ENCODE data around the gene HOMER2. TPM values are rescaled to one million over a fixed set of nuclear protein-coding genes. Genes with fewer than 3 reads are reported as not detected.

HOMER2 gene
- total and polyA plus RNA-seq, 4 donors: 22.4 to 36.0 (median 27.8) TPM

DNA sequence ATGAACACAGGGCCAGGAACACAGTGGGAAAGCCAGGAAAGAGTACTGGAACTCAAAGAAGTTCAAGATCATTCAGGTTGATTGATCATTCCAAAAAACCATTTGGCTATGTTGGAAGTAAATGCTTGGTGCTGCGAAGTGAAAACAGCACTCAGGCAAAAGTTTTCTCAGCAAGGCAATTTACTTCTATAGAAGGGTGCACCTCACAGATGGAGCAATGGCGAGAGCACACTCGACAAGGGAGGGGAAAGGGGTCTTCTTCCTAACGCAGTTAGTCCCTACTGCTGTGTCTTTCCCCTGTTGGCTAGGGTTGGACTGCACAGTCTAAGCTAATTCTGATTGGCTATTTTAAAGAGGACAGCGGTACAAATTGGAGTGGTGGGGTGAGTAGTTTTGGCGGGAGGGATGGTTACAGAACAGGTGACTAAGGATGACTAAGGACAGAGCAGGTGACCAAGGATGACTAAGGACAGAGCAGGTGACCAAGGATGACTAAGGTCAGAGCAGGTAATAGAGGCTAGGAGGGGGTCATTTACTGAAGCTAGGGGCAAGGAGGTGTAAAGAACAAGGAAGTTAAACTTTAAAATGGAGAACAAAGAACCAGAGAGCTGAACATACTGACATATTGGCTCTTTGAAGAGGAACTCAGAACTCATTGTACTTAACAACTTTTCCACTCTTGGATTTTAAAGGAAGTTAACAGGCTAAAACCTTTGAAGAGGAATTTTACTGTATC is 43.3 kb downstream of the HOMER2 start:
- WGBS (ENCODE audit: insufficient coverage): 96% methylated on average over 6 of the region's 6 CpGs
- no peaks in the 10 kb centered on the region for H3K9me3 ChIP-seq (ENCODE audit: control insufficient read depth, insufficient read depth, low read length)
- no peak overlapping the region for H3K4me3 ChIP-seq (ENCODE audit: low read depth, low read length)
- DNase-seq (ENCODE audit: low read depth in 4 of 6, low spot score in 6 of 6): no peak
- H3K27me3 ChIP-seq (ENCODE audit: control insufficient read depth, insufficient read depth, low read length): no peaks in the 10 kb centered on the region
- H3K27ac ChIP-seq (ENCODE audit: low read depth, low read length): no peak overlapping the region
- H3K4me1 ChIP-seq (ENCODE audit: control insufficient read depth, insufficient read depth, low read length): no peaks in the 10 kb centered on the region
- H3K36me3 ChIP-seq (ENCODE audit: control insufficient read depth, insufficient read depth, low read length): no peaks in the 10 kb centered on the region

DNA sequence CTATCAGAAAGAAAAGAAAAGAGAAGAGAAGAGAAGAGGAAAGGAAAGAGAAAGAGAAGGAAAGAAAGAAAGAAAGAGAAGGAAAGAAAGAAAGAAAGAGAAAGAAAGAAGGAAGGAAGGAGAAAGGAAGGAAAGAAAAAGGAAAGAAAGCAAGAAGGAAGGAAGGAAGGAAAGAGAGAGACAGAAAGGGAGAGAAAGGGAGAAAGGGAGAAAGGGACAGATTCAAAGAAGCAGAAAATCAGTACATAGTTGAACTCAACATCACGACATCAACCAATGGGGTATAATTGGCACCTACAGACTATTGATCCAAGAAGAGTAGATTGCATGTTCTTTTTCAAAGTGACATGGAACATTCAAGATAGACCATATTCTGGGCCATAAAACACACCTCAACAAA is 45.2 kb downstream of the HOMER2 start:
- no peaks in the 10 kb centered on the region for H3K4me1 ChIP-seq (ENCODE audit: control insufficient read depth, insufficient read depth, low read length)
- no peaks in the 10 kb centered on the region for H3K27me3 ChIP-seq (ENCODE audit: control insufficient read depth, insufficient read depth, low read length)
- H3K36me3 ChIP-seq (ENCODE audit: control insufficient read depth, insufficient read depth, low read length): no peaks in the 10 kb centered on the region
- H3K27ac ChIP-seq (ENCODE audit: low read depth, low read length): no peak overlapping the region
- no CpG with 5 or more reads among the region's 1 CpG for WGBS (ENCODE audit: insufficient coverage)
- no peak for DNase-seq (ENCODE audit: low read depth in 4 of 6, low spot score in 6 of 6)
- no peak overlapping the region for H3K4me3 ChIP-seq (ENCODE audit: low read depth, low read length)
- H3K9me3 ChIP-seq (ENCODE audit: control insufficient read depth, insufficient read depth, low read length): no peaks in the 10 kb centered on the region

DNA sequence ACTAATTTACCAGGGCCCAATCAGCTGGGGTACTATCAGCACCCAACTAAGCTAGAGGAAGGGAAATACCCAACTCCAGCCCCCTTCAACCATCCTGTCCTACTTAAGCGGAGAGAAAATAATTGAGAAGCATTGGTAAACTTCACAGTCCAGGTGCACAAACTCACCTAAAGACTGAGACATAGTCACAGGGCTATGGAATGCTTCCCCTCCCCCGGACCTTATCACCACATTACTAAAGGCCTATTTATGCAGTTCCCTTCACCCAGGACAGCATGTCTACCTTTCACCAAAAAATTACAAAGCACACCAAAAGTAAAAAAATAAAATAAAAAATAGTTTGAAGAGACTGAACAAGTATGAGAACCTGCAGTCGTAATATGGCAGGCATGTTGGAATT is 47.9 kb downstream of the HOMER2 start:
- no peak overlapping the region for H3K27ac ChIP-seq (ENCODE audit: low read depth, low read length)
- H3K27me3 ChIP-seq (ENCODE audit: control insufficient read depth, insufficient read depth, low read length): no peaks in the 10 kb centered on the region
- no peak for DNase-seq (ENCODE audit: low read depth in 4 of 6, low spot score in 6 of 6)
- H3K36me3 ChIP-seq (ENCODE audit: control insufficient read depth, insufficient read depth, low read length): no peaks in the 10 kb centered on the region
- no peaks in the 10 kb centered on the region for H3K4me1 ChIP-seq (ENCODE audit: control insufficient read depth, insufficient read depth, low read length)
- H3K9me3 ChIP-seq (ENCODE audit: control insufficient read depth, insufficient read depth, low read length): no peaks in the 10 kb centered on the region
- H3K4me3 ChIP-seq (ENCODE audit: low read depth, low read length): no peak overlapping the region
- WGBS (ENCODE audit: insufficient coverage): 83% methylated on average over 1 of the region's 3 CpGs

DNA sequence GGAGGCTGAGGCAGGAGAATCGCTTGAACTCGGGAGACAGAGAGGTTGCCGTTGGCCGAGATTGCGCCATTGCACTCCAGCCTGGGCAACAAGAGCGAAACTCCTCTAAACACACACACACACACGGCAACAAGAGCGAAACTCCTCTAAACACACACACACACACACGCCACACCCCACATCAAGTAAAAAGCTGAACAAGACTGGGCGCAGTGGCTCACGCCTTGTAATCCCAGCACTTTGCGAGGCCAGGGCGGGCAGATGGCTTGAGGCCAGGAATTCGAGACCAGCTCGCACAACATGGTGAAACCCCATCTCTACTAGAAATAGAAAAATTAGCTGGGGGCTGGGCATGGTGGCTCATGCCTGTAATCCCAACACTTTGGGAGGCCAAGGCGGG is 49.0 kb downstream of the HOMER2 start:
- no peaks in the 10 kb centered on the region for H3K4me1 ChIP-seq (ENCODE audit: control insufficient read depth, insufficient read depth, low read length)
- 95% methylated on average over 9 of the region's 16 CpGs for WGBS (ENCODE audit: insufficient coverage)
- no peak overlapping the region for H3K27ac ChIP-seq (ENCODE audit: low read depth, low read length)
- H3K27me3 ChIP-seq (ENCODE audit: control insufficient read depth, insufficient read depth, low read length): no peaks in the 10 kb centered on the region
- no peaks in the 10 kb centered on the region for H3K9me3 ChIP-seq (ENCODE audit: control insufficient read depth, insufficient read depth, low read length)
- H3K36me3 ChIP-seq (ENCODE audit: control insufficient read depth, insufficient read depth, low read length): no peaks in the 10 kb centered on the region
- no peak overlapping the region for H3K4me3 ChIP-seq (ENCODE audit: low read depth, low read length)
- DNase-seq (ENCODE audit: low read depth in 4 of 6, low spot score in 6 of 6): no peak

DNA sequence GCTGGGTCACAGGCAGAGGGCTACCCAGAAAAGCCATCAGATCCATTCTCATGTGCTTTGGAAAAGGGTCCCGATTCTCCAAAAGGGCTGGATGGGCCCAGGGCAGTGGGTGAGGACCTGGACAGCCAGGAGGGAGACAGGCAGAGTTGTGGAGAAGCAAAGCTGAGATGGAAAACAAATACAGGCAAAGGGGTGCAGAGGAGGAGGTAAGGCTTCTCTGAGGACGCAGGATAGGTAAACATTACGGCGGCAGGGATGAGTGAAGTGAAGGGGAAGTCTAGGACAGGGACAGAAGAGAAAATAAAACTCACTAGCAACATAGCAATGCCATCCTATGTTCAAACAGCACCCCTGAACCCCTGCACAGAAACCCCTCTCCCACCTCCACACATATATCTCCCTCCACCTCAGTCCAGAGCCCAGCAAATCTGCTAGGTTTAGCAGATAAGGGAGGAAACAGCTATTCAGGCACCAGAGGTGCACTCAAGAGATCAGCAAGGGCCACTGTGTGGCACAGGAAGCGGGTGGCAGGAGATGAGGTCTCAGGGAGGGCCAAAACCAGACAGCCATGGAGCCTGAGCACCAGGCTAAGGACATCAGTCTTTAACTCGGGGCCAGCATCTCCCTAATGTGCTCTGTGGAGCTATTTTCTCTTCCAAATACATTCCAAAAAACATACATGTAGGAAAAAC is 51.3 kb downstream of the HOMER2 start:
- Histone ChIP-seq H3K4me1 (ENCODE audit: control insufficient read depth, insufficient read depth, low read length) (peaks cover 3% of the 10 kb centered on the region), H3K27ac (ENCODE audit: low read depth, low read length) (no peak overlapping the region), H3K27me3 (ENCODE audit: control insufficient read depth, insufficient read depth, low read length) (no peaks in the 10 kb centered on the region), H3K4me3 (ENCODE audit: low read depth, low read length) (no peak overlapping the region), H3K9me3 (ENCODE audit: control insufficient read depth, insufficient read depth, low read length) (no peaks in the 10 kb centered on the region), H3K36me3 (ENCODE audit: control insufficient read depth, insufficient read depth, low read length) (no peaks in the 10 kb centered on the region)
- 78% methylated on average over 5 of the region's 6 CpGs for WGBS (ENCODE audit: insufficient coverage)
- DNase-seq (ENCODE audit: low read depth in 4 of 6, low spot score in 6 of 6): no peak

DNA sequence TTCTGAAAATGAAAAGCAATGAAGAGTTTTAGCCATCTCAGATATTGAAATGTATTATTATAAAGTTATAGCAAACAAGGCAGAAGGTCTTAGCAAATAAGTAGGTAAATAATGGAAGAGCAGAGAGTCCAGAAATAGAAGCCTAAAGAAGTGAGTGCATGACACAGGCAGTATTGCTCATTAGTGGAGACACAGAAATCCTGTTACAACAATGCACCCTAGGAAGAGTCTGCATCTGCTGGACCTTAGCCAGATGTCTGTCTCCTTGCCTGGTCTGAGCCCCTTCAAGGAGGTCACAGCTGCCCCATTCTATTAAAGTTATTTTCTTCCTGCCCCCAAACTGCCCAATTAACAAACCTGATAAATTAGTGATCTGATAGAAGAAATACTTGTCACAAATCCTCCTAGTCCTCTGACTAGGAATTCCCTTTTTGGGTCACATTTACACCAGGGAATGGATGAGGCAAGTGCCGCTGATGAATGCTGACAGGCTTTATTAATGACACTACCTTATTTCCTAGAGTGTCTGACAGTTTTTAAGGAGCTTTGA is 51.9 kb downstream of the HOMER2 start:
- Histone ChIP-seq H3K27me3 (ENCODE audit: control insufficient read depth, insufficient read depth, low read length) (no peaks in the 10 kb centered on the region), H3K36me3 (ENCODE audit: control insufficient read depth, insufficient read depth, low read length) (no peaks in the 10 kb centered on the region), H3K4me1 (ENCODE audit: control insufficient read depth, insufficient read depth, low read length) (peaks cover 9% of the 10 kb centered on the region), H3K27ac (ENCODE audit: low read depth, low read length) (no peak overlapping the region), H3K4me3 (ENCODE audit: low read depth, low read length) (no peak overlapping the region), H3K9me3 (ENCODE audit: control insufficient read depth, insufficient read depth, low read length) (no peaks in the 10 kb centered on the region)
- no peak for DNase-seq (ENCODE audit: low read depth in 4 of 6, low spot score in 6 of 6)
- WGBS (ENCODE audit: insufficient coverage): no CpG with 5 or more reads among the region's 1 CpG

DNA sequence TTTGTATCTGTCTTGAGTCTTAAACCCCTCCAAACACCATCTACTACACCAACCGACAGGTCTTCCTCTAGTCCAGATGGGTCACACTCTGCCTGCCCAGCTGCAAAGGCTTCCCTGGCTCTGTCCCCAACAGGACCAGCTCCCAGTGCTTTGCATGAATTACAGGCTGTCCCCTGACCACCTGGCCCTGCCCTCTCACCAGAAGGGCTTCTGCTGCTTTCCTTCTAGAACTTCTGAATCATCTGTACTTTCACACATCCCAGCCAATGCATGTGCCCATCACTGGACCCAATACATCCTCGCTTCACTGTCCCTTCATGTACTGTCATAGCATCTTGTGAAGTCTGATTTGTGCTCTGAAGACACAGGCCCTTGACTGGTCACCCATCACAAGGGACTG is 53.6 kb downstream of the HOMER2 start:
- Histone ChIP-seq H3K27me3 (ENCODE audit: control insufficient read depth, insufficient read depth, low read length) (no peaks in the 10 kb centered on the region), H3K4me1 (ENCODE audit: control insufficient read depth, insufficient read depth, low read length) (peaks cover 13% of the 10 kb centered on the region), H3K36me3 (ENCODE audit: control insufficient read depth, insufficient read depth, low read length) (no peaks in the 10 kb centered on the region), H3K9me3 (ENCODE audit: control insufficient read depth, insufficient read depth, low read length) (no peaks in the 10 kb centered on the region), H3K4me3 (ENCODE audit: low read depth, low read length) (no peak overlapping the region), H3K27ac (ENCODE audit: low read depth, low read length) (no peak overlapping the region)
- DNase-seq (ENCODE audit: low read depth in 4 of 6, low spot score in 6 of 6): no peak
- 81% methylated on average over 2 of the region's 2 CpGs for WGBS (ENCODE audit: insufficient coverage)

DNA sequence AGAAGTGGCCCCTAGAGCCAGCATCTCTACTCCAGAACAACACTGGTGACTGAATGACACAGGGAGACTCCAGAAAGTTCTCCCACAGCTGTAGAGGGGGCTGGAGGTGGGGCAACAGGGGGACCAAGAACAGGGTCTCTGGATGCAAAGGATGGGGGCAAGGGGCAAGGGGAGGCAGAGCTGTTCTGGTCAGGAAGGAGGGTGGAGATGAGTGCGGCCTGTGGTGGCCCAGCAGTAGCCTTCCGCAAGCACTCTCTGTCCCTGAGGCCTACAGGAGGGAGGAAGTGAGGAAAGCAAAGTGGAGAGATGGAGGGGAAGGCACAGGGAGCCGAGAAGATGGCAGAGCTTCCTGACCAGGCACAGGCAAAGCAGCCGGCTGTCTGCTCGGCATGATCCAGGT is 56.5 kb downstream of the HOMER2 start:
- H3K4me1 ChIP-seq (ENCODE audit: control insufficient read depth, insufficient read depth, low read length): peaks cover 13% of the 10 kb centered on the region
- H3K9me3 ChIP-seq (ENCODE audit: control insufficient read depth, insufficient read depth, low read length): no peaks in the 10 kb centered on the region
- H3K36me3 ChIP-seq (ENCODE audit: control insufficient read depth, insufficient read depth, low read length): no peaks in the 10 kb centered on the region
- H3K4me3 ChIP-seq (ENCODE audit: low read depth, low read length): no peak overlapping the region
- no peak for DNase-seq (ENCODE audit: low read depth in 4 of 6, low spot score in 6 of 6)
- H3K27me3 ChIP-seq (ENCODE audit: control insufficient read depth, insufficient read depth, low read length): no peaks in the 10 kb centered on the region
- WGBS (ENCODE audit: insufficient coverage): 100% methylated on average over 5 of the region's 5 CpGs
- no peak overlapping the region for H3K27ac ChIP-seq (ENCODE audit: low read depth, low read length)

DNA sequence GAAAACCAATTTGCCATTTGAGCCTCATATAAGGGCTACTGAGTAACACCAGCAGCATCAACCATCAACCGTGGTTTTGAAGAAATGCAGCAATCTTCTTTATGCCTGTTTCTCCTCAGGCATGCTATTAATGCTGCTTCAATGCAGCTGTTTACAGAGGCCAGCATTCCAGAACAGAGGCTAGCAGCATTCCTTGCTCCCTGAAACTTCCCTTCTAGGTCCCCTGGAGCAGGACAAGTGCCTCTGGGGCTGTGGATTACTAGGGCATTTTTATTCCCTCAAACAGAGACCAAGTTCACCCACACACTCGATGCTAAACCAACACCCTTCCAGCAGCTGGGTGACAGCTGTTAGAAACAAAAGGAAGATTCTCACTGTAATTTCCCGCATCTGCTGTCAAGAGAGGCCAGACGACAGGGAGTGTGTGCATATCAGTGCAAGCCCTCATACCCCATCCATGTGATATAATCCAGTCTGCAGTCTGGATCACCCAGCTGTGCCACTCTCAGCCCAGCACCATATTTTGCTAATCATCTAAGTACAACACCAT is 57.5 kb downstream of the HOMER2 start:
- WGBS (ENCODE audit: insufficient coverage): 18% methylated on average over 3 of the region's 4 CpGs
- H3K4me3 ChIP-seq (ENCODE audit: low read depth, low read length): no peak overlapping the region
- H3K4me1 ChIP-seq (ENCODE audit: control insufficient read depth, insufficient read depth, low read length): peaks cover 18% of the 10 kb centered on the region
- H3K27ac ChIP-seq (ENCODE audit: low read depth, low read length): no peak overlapping the region
- H3K9me3 ChIP-seq (ENCODE audit: control insufficient read depth, insufficient read depth, low read length): no peaks in the 10 kb centered on the region
- no peaks in the 10 kb centered on the region for H3K27me3 ChIP-seq (ENCODE audit: control insufficient read depth, insufficient read depth, low read length)
- peaks cover 2% of the 10 kb centered on the region for H3K36me3 ChIP-seq (ENCODE audit: control insufficient read depth, insufficient read depth, low read length)
- DNase-seq (ENCODE audit: low read depth in 4 of 6, low spot score in 6 of 6): peak in 5 of 6 donors; percentile 21 to 83 (median 39)

Data from spinal cord (tissue), 10 donors.